Testis (tissue), 3 donors: ENCODE data around the gene CAPZB. TPM values are rescaled to one million over a fixed set of nuclear protein-coding genes. Genes with fewer than 3 reads are reported as not detected.

ENCODE experiments used
- DNase-seq: peaks from one replicate; pipeline ENCODE4 v3.0.0-alpha.2; 2019
- H3K27ac ChIP-seq, 2 donors: fragments of 200-600 bp; sonication (generic); one replicate each; pipeline ENCODE4 v1.5.1; 2019
- H3K27me3 ChIP-seq: fragments of 200-600 bp; sonication (generic); one replicate; pipeline ENCODE4 v1.5.1; 2019
- H3K36me3 ChIP-seq: fragments of 200-600 bp; sonication (generic); one replicate; pipeline ENCODE4 v1.5.1; 2017; ENCODE audit warnings: low read depth; ENCODE audit errors: missing control alignments
- H3K4me1 ChIP-seq: fragments of 200-600 bp; sonication (generic); one replicate; pipeline ENCODE4 v1.5.1; 2019
- H3K4me3 ChIP-seq, 2 donors: fragments of 200-600 bp; sonication (generic); one replicate each; pipeline ENCODE4 v1.5.1; 2017 to 2019
- H3K9me3 ChIP-seq: fragments of 200-600 bp; sonication (generic); one replicate; pipeline ENCODE4 v1.5.1; 2017
- POLR2A ChIP-seq: fragments of 450-650 bp; IDR thresholded peaks from one replicate; pipeline ENCODE4 v1.6.1; 2017; ENCODE audit warnings: antibody characterized with exemption, mild to moderate bottlenecking, moderate library complexity
- WGBS, 2 donors: methylation state at CpG; one replicate each; pipeline ENCODE4 v1.1.5; 2018; 5-methylcytosine and 5-hydroxymethylcytosine counted together
- intact Hi-C: fragments of 100-400 bp; cut with DNase I; formaldehyde crosslinking; loops from one replicate; pipeline ENCODE4 v1.15.1; 2023; ENCODE audit warnings: low total_unique reads
- polyA plus RNA-seq: library from polyadenylated mRNA; stranded (reverse); fragments of 350-450 nt; fragmentation: Illumina TruSeq; extraction: RNeasy Lipid Tissue Mini Kit (QIAGEN cat#74804); gene quantifications from one replicate; pipeline ENCODE4 v1.2.3, GENCODE V29; 2014; ENCODE audit warnings: low read depth, low replicate concordance; ENCODE audit not compliant: insufficient read depth
- total RNA-seq, 2 donors: library from RNA; depleted of rRNA; stranded (reverse); fragments of >200 nt; gene quantifications; one replicate each; pipeline ENCODE4 v1.2.3, GENCODE V29; 2016
- TF ChIP-seq, protein P1 (sequence below), 3 experiments: fragments of 450-650 bp in 2 of 3; fragments of 200-600 bp in 1 of 3; sonication (generic) in 1 of 3; IDR thresholded peaks; one replicate each; pipeline ENCODE4 v1.5.1; 2016 to 2019; ENCODE audit warnings: antibody characterized with exemption in 3 of 3, mild to moderate bottlenecking in 2 of 3, moderate library complexity in 1 of 3

CAPZB gene
- total and polyA plus RNA-seq, 3 donors from 2014 or later: 147 to 502 (median 207) TPM

DNA sequence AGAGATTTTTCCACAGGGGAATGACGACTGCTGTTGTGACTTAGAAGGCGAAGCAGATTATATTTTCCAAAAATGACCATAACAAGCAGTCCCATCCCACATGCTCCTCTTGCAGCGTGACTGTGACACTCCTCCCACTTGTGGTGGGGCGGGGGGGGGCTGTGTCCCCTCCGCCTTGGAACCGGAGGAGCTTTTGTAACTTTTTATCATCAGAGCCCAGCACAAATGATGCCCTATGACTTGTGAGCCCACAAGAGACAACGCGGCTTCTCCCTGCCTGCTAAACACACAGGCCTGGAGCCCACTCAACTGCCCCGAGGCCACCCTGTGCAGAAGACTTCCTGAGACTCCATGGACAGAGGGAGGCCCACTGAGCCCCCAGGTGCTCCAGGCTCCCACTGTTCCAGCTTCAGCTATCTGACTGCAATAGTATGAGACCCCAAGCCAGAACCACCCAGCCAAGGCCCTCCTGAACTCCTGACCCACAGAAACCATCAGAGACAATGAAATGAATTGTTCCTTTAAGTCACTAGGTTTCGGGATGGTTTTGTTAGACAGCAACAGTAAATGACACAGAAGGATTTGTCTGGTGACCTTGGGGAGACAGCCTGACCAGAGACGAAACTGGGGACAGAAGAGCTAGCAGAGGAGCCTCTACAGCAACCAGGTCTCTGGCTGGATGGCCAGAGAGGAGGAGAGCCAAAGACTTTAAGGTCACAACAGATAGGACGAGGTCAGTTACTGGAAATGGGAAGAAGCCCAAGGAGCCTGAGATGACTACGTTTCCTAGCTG, 58.8 kb downstream of the CAPZB start:
- H3K4me1 ChIP-seq: peaks cover 70% of the 10 kb centered on the region
- intact Hi-C loops: no loop called here
- H3K36me3 ChIP-seq: no peaks in the 10 kb centered on the region
- DNase-seq: peak; percentile 84
- no peaks in the 10 kb centered on the region for H3K27me3 ChIP-seq
- peak overlapping the region; percentile 71 to 94 for H3K27ac ChIP-seq
- 40 to 67% methylated on average over 6 to 13 of the region's 13 CpGs for WGBS, 2 donors
- H3K4me3 ChIP-seq: no peak overlapping the region
- TF ChIP-seq, protein P1, sequence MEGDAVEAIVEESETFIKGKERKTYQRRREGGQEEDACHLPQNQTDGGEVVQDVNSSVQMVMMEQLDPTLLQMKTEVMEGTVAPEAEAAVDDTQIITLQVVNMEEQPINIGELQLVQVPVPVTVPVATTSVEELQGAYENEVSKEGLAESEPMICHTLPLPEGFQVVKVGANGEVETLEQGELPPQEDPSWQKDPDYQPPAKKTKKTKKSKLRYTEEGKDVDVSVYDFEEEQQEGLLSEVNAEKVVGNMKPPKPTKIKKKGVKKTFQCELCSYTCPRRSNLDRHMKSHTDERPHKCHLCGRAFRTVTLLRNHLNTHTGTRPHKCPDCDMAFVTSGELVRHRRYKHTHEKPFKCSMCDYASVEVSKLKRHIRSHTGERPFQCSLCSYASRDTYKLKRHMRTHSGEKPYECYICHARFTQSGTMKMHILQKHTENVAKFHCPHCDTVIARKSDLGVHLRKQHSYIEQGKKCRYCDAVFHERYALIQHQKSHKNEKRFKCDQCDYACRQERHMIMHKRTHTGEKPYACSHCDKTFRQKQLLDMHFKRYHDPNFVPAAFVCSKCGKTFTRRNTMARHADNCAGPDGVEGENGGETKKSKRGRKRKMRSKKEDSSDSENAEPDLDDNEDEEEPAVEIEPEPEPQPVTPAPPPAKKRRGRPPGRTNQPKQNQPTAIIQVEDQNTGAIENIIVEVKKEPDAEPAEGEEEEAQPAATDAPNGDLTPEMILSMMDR (IDR thresholded peaks at IDR 0.05): no peak
- no peak for TF ChIP-seq POLR2A
- H3K9me3 ChIP-seq: no peaks in the 10 kb centered on the region

DNA sequence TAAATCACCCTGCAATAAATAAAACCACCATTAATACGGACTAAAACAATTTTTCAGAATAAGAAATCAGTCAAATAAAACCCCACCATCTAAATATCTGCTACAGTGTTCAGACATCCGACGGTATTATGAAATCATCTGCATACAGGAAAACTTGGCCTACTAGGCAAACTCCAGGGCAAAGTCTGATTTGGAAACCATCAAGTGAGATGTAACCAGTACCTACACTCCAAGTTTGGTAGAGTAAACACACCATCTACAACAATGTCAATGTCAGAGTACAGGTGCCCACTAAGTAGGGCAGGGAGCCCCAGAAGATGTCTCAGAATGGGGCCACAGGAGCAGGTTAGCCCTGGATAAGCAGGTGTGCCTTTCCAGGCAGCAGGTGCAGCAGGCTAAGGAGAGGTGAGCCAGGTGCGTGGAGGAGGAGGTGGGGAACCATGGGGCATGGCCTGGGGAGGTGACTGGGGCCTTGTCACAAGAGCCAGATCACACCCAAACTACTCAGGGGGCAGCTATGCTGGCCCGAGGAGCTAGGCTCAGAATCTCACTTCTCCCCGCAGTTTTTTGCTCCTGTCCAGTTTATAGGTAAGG, 59.6 kb downstream of the CAPZB start:
- H3K27ac ChIP-seq: peak overlapping the region; percentile 71 to 94
- TF ChIP-seq POLR2A: no peak
- TF ChIP-seq, protein P1 (IDR thresholded peaks at IDR 0.05): no peak
- intact Hi-C loops: no loop called here
- 65 to 79% methylated on average over 6 of the region's 6 CpGs for WGBS, 2 donors
- H3K36me3 ChIP-seq: no peaks in the 10 kb centered on the region
- no peak overlapping the region for H3K4me3 ChIP-seq
- DNase-seq: no peak
- no peaks in the 10 kb centered on the region for H3K27me3 ChIP-seq
- H3K4me1 ChIP-seq: peaks cover 74% of the 10 kb centered on the region
- no peaks in the 10 kb centered on the region for H3K9me3 ChIP-seq

DNA sequence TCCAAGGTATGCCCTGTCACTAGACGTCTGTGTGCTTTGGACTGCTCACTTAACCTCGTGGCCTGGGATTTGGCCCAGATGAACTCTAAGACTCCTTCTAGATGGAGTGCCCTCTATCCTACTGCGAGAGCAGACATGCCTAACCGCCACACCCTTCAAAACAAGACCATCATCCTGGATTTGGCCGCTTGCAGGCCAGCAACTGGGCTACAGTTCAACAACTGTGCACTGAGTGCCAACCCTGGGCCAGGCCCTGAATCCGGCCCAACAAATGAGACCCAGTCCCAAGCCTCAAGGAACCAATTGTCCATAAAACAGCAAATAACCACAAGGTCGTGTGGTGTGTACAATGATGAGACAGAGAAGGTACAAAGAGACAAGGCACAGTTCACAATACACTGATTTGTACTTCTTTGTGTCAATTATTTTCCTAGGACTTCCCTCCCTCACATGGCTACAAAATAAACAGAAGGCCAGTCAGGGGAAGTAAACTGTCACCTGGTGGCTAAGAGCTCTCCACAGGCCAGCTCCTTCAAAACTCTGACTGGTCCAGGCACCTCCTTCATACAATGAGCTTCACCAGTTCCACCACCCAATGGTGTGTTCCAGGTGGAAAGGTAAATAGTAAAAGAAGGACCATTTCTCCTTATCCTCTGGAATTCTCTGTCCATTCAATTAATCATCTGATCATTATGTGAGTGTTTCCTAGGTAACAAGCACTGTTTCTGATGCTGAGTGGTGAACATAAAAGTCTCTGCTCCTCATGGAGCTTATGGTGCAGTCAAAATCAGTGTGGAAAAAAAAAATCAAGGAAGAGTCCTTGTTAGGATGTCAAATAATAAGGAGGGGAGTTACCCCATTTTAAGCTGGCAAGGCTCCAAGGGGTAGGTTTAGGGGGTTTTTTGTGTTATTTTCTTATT, 60.4 kb downstream of the CAPZB start:
- Histone ChIP-seq H3K27ac (peak overlapping the region; percentile 71 to 94), H3K4me1 (peaks cover 70% of the 10 kb centered on the region), H3K9me3 (no peaks in the 10 kb centered on the region), H3K27me3 (no peaks in the 10 kb centered on the region), H3K36me3 (no peaks in the 10 kb centered on the region), H3K4me3 (no peak overlapping the region)
- TF ChIP-seq, protein P1 (IDR thresholded peaks at IDR 0.05): no peak
- no peak for TF ChIP-seq POLR2A
- intact Hi-C loops: no loop called here
- 53 to 61% methylated on average over 6 to 7 of the region's 7 CpGs for WGBS, 2 donors
- no peak for DNase-seq

DNA sequence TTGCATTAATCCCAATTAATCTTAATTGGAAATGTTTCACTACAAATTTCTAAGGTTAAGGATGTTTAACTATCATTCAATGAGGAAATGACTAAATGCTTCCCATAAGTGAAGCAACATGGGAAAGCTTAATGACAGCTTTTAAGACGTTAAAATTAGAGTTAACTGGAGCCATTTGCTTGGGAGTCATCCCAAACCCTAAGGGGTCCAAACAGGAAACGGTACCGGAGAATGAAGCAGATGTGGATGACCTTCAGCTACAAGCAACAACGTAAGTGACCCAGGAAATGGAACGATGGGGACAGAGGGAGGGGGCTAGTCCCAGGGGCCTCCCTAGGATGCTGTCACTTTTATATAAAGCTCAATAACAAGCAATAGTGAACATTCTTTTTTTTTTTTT, 62.2 kb downstream of the CAPZB start:
- TF ChIP-seq POLR2A: no peak
- TF ChIP-seq, protein P1 (IDR thresholded peaks at IDR 0.05): no peak
- intact Hi-C loops: no loop called here
- Histone ChIP-seq H3K27ac (peak overlapping the region in 1 of 2 donors; percentile 94), H3K4me1 (peaks cover 55% of the 10 kb centered on the region), H3K9me3 (no peaks in the 10 kb centered on the region), H3K27me3 (no peaks in the 10 kb centered on the region), H3K4me3 (no peak overlapping the region), H3K36me3 (no peaks in the 10 kb centered on the region)
- no peak for DNase-seq
- WGBS, 2 donors: 25 to 26% methylated on average over 5 of the region's 5 CpGs
